DMS 273 treated with DMSO at 0.1 percent for 48 hours (cell line): ENCODE data around the gene UBE2L3.
"Not testable (repeated sequence)": the region's sequence is repeated elsewhere in the genome, so short reads cannot be mapped to it uniquely, and the experiment has no call there.

Experiments
- DNase-seq: peaks from one replicate; lab custom pipeline; 2025; lab: John Stamatoyannopoulos, UW

The UBE2L3 gene

DNA sequence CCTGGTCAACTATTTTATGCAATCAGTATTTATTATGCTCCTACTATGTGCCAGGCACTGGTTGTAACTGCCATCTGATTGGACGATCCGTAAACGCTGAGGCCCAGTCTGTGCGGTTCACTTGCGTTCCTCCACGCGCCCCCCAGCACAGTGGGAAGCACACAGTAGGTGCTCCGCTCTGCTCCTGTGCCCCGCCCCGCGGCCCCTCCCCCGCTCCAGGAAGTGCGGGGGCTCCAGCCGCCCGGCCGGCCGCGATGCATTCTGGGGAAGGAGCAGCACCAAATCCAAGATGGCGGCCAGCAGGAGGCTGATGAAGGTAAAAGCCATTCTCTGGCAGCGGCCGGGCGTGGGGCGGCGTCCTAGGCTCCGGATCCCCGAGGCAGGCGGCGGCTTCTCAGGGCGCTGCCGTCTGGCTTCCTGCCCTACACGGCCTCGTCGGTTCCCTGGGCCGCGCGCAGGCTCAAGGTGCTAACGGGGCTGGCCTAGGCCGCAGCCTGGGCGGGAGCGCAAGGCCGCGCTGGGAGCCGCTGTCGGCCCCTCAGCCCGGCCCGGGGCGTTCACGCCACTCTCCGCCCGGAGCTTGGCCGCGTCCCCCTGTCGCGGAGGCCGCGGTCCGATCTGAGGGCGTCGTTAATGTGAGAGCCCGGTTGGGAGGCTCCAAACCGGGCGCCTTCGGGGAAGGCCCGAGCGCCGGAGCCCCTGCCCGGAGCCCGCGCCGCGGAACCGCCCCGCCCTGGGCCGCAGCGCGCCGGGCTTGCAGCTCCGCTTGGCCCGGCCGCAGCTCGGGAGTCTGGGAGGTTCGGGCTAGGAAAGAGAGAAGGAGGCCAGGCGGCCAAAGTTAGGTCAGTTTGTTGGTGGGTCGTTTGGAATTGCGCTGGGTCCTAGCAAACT lies at the start of gene UBE2L3:
UBE2L3 (plus strand) TSS at position 259 of the 891 bp plus-strand sequence; CDS start at position 290, 31 bp downstream.
- no peak for DNase-seq

DNA sequence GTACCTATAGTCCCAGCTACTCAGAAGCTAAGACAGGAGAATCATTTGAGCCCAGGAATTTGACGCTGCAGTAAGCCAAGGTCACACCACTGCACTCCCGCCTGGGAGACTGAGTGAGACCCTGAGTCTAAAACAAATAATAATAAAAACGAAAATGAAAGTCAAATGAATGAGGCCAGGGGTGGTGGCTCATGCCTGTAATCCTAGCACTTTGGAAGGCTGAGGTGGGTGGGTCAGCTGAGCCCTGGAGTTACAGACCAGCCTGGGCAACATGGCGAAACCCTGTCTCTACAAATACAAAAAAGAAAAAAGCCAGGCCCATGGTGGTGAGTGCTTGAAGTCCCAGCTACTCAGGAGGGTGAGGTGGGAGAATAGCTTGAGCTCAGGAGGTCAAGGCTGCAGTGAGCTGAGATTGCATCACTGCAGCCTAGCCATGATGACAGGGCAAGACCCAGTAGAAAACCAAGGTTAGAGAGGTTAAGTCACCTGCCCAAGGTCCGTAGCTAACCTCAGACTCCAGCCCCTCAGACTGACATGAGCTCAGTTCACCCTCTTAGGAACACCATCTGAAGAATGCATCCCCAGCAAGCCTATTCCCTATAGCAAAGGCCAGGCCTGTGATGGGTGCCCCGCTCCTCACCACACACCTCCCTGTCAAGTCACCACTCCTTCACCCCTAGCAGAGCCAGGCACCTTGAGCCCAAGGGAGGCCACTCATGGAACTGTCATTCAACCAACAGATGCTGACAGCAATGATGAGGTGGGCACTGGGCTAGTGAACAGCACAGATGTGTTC lies 40.6 kb upstream of the UBE2L3 start:
- not testable (repeated sequence) for DNase-seq

DNA sequence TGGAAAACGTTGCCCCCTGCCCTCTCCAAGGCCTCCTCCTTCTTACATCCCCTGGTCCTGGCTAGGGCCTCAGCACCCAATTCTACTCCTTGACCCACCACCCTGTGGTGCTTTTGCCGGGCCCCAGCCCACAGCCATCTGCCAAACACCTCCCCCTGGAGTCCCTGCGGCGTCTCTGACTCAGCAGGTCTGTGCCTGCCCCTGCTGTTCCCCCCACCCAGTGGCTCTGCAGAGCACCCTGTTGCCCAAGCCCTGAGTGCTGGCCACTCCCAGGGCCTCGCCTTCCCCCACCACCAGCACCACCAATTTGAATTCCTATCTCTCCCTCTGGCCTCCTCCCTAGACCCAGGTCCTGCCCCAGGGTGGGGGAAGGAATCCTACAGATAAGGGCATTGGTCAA lies 36.0 kb upstream of the UBE2L3 start:
- DNase-seq = not testable (repeated sequence)

DNA sequence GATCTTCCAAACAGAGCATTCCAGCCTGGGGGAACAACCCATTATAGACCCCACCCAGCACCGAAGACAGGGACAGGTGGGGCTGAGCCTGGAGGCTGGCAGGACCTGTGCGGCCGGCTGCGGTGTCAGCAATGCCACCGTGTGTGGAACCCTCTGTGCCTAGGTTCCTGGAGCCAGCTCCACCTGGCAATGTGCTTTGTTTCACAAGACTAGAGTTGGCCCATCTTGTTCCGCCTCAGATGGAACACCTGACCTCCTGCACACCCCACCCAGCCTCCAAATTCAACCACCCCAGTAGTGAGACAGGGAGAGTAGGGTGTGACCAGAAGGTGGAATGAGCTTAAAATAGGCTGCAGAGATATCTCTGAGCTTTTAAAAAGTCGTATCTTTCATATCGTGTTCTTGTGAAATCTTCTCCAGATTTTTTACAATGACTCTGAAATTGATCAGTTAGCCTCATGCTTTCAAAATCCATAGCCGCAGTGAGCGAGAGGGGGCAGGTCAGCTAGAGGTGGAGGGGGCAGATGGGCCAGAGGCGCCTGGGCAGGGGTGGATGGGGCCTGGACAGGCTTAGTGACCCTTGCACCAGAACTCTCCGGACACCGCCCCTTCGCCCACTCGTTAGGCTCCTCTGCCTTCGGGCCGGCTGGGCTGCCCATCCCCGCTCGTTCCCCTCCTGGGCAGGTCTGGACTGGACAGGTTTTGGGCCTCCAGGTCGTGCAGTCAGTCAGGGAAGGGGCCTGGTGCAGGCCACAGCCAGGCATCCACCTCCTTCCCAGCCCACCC lies 34.5 kb upstream of the UBE2L3 start:
- not testable (repeated sequence) for DNase-seq

DNA sequence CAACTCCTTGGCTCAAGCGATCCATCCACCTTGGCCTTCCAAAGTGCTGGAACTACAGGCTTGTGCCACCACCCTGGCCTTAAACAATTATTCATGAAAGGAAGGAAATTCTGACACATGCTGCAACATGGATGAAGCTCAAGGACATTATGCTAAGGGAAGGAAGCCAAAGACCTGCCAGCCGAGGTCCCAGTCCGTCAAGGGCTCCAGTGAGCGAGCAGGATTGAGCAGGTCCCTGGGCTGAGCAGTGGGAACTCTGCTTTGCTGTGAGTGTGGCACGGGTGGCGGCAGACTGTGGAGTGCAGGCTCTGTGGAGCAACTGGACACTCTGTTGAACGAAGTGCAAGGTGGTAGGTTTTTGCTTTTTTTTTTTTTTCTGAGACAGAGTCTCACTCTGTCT lies 27.7 kb upstream of the UBE2L3 start:
- DNase-seq = not testable (repeated sequence)

DNA sequence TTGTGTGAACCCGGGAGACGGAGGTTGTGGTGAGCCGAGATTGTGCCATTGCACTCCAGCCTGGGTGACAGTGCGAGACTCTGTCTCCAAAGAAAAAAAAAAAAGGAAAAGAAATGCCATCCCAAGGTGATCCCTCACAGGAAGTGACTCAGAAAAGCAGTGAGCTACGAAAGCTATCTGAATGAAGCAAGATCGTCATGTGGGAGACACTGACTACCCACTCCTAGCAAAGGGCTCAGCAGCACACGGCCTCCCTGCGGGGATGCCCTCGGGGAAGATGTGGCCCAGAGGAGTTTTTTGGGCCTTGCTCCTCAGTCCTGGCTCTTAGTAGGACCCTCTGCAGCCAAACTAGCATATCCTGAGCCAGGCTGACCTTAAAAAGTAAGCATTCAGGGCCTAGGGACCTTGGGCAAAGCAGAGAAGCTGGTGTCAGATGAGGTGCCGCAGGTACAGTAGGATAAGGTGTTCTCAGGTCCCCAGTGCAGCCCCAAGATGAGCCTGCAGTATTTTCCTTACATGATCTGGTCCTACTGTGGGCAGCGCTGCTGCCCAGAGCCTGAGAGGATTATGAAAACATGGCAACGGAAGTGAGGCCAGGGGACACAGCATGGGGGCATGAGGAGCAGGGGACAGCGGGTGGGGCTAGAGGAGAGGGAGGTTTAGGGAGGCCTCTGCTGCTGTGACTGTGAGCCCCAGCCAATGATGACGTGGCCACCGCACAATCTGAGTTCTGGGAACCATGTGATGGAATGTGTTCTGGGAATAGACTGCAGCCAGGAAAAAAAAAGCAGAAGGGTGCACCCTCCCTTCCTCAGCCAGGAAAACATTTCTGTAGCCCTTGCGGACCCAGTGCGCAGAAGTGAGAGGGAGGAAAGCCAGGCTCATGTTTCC lies 22.8 kb upstream of the UBE2L3 start:
- not testable (repeated sequence) for DNase-seq

DNA sequence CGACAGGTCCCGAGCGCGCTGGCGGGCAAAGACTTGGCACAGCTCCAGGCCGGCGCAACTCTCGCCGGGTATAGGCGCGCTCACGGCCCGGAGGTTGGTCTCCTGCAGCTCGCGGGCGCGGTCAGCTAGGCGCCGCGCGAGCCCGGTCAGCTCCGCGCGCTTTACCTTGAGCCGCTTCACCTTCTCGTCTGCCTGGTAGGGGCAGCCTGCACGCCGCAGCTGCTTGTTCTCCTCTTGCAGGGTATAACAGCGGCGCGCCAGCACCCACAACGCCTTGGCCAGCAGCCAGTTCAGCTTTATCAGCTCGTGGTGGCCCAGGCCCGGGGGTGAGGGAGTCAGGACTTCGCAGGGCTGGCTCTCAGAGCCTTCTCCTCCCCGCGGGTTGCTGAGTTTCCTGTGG lies 18.0 kb upstream of the UBE2L3 start:
- DNase-seq = not testable (repeated sequence)

DNA sequence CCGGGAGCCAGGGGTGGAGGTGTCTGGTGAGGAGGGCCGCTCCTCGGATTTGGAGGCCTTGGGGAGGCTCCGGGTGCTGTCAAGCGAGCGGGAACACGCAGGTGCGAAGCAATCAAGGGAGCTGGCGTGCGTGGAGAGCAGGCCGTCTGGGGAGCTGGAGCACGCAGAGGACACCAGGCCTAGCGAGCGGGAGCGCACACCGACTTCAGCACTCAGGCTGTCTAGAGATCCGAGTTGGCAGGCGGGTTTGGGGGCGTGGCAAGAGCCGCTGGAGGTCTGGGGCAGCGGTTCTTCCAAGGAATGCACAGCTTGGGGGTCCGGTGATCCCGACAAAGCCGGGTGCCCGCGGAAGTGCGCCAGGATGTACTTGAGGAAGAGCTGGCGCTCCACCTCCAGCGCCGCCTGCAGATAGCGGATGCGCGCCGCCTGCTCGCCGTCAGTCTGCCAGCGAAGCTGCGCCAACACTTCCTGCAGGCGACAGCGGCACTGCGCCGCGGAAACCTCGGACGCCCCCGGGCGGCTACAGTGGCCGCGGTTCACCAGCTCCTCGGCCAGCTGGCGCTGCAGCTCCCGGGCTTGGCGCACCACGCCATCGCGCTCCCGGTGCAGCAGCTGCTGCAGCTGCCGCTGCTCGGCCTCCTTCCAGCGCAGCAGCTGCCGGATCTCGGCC lies 17.4 kb upstream of the UBE2L3 start:
- DNase-seq = not testable (repeated sequence)

DNA sequence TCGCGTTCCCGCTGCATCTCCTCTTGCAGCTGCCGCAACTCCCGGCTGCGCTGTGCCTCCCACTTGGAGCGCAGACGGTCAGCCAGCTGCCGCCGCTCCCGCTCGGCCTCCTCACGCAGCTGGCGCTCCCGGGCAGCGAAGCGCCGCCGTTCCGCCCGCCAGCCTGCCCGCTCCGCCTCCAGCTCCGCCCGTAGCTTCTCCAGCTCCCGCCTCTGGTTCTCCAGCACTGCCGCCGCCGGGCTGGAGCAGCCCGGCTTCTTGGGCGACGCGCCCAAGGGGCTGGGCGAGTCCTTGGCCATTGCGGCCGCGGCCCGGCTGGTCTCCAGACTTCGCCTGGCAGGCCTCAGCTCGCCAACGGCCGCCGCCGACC lies 16.9 kb upstream of the UBE2L3 start:
- not testable (repeated sequence) for DNase-seq

DNA sequence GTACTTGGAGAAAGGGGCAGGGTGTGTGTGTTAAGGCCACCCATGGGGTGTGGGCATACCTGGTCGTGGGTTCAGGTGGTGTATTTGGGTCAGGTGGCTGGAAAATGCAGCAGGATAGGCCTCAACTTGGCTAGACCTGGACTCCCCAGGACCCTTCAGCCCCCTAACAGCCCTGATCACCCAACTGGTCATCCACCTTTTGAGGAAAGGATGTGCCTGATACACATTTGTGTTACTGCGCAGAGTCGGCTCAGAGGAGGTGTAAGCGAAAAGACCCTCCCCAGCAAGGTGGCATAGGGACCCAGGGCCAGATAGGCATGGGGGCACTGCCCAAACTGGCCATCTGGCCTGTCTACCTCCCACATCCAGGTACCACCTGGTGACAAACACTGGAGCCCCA lies 16.2 kb upstream of the UBE2L3 start, which contains the start of gene RIMBP3C:
RIMBP3C (minus strand) TSS at position 101 of the 400 bp plus-strand sequence. CDS start 485 bp downstream, outside the sequence.
- not testable (repeated sequence) for DNase-seq

DNA sequence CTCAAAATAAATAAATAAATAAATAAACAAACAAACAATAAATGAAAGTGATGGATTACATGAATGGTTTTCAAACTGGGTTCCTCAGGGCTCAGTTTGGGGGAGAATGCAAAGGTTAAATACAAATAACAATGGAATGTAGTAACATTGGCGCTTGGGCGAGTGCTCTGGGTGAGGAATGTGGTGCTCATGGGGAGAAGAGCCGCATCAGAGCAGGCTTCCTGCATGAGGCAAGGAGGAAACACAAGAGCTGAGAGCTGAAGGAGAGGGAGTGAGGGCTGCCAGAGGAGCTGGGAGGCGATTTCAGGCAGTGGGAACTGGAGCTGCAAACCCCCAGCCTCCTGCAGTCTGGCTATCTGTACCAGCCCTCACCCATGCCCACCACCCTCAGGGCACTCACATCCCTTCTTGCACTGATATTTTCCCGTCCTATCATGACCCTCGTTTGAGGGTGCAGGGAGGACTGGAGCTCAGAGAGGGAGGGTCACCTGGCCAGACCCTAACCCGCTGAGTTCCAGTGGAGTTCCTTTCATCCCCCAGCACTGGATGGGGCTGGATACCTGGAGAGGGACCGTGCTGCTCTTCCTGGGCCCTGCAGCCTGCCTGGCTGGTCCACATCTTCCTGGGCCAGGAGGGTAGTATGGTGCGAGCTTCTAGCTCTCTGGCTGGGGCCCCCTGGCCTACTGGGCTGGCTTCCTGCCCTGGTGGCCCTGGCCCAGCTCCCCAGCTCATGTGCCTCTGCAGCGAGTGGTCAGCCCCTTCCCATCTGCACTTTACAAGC lies 8.0 kb upstream of the UBE2L3 start:
- DNase-seq = not testable (repeated sequence)

DNA sequence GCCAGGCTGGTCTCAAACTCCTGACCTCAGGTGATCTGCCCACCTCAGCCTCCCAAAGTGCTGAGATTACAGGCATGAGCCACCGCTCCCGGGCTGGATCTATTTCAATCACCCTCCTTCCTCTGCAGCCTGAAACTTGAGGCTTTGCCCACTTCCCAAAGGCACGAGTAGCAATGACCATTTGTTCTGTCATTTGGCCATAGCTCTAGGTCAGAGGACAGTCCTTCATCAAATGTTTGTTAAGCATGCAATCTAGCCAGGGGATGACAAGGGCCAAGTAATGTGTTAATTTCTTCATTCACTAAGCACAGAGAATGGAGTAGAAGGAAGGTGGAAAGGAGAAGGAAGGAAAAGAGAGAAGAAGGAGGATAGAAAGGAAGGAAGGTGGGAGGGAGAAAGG lies 6.9 kb upstream of the UBE2L3 start:
- DNase-seq = not testable (repeated sequence)

DNA sequence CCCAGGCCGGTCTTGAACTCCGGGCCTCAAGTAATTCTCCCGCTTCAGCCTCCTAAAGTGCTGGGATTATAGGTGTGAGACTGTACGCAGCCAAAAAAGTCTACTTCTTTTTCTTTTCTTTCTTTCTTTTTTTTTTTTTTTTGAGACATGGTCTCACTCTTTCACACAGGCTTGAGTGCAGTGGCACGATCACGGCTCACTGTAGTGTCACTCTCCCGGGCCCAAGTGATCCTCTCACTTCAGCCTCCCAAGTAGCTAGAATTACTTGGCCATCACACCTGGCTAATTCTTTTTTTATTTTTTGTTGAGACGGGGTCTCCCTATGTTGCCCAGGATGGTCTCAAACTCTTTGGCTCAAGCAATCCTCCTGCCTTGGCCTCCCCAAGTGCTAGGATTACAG lies 3.6 kb upstream of the UBE2L3 start:
- DNase-seq = no peak

DNA sequence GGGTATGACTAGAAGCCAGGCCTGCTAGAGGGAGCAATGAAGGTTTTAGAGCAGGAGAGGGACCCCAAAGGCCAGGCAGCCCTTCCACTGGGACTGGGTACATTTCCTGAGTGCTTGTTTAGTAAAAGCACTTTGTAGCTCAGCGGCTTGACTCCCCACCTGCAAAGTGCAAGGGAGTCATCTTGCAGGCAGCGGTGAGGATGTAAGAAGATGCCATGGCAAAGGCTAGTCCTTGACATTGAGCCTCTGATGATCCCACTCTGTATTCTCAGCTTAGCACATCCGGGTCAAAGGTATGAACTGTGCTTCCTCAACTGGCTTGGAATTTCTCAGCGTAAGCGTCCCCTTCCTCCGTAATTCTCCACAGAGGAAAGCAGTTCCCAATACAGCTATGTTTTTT lies 3.1 kb upstream of the UBE2L3 start:
- DNase-seq = no peak

DNA sequence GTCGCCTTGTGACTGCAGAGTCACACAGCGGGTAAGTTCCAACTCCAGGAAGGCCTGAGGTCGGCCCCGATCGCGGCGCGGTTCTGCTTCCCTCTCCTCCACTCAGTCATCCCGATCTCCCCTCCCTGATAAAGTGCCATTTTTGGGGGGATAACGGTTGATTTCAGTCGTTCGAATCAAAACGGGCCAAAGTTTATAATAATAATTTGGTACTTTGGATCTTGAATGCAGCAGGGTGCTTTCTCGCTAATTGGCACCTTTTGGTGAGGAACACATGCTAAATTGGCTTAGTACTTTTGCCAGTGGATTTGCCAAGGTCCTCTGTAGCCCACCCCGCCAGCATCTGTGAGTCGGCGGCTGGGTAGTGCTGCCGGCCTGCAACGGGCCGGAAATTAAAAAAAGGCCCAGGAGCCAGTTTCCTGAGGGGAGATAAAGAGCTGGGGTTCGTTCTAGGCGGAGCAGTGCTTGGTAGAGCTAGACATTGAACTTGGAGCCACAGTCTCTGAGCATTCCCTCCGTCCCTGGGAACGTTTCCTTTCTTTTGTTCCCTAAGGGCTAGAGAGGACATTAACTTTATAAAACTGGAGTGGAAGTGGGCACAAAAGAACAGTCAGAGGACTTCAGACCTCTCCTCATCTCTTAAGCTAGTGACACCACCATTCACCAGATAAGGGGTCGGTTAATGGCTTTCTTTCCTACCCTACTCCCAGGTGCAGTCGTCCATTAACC lies 997 bp downstream of the UBE2L3 start:
- no peak for DNase-seq

DNA sequence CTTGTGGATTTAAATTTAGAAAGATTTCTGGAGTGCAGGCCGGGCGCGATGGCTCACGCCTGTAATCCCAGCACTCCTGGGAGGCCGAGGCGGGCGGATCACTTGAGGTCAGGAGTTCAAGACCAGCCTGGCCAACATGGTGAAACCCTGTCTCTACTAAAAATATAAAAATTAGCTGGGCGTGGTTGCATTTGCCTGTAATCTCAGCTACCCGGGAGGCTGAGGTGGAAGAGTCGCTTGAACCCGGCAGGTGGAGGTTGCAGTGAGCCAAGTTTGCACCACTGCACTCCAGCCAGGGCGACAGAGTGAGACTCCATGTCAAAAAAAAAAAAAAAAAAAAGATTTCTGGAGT lies 1.5 kb downstream of the UBE2L3 start:
- DNase-seq = not testable (repeated sequence)

DNA sequence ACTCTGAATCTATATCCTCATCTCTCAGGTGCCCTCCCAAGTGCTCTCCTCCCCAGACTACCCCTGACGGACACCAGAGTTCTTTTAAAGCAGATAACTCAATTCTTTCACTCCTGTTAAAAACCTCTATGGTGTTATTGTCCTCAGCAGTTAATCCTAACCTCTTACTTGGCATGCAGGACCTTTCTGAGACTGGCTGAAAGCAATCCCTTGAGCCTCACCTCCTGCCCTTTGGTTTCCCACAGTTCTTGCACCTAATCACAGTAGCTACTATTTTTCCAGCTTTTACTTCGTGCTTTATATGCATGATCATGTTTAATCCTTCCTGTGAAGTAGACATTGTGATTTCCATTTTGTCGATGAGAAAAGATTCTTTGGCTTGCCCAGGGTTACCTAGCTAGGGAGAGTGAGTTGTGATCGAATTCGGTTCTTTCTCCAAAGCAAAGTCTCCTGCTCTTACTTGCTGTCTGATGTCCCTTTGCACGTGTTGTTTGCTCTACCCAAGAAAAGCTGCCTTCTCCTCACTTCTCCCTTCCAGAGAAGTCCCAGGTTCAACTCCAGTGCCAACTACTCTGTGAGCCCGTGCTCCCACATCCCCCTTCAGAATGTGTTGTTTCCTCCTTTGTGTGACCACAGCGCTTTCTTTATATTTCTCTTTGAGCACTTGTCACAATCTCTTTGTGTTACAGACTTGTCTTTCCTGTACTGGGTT lies 2.1 kb downstream of the UBE2L3 start:
- DNase-seq = no peak

DNA sequence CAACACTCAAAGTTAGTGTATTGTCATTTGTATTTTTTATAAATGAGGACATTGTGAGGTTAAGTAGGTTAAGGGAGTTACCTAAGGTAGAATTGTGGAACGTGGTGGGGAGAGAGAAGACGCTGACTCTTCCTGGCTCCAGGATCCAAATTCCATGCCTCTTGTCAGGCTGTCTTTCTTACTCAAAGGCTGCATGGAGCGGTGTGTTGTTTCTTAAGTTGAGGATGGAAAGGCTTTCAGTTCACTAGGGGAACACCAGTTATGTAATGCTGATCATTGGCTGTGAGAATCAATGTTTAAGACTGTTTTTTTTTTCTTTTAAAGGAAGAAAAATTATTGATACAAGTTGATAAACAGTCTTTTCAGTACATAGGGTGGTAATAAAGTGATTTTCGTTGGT lies 2.9 kb downstream of the UBE2L3 start:
- DNase-seq = no peak
